ENCODE results near the gene NTN3. TPM values are rescaled to one million over a fixed set of nuclear protein-coding genes. Genes with fewer than 3 reads are reported as not detected.
A peak's percentile ranks its signal among the peaks of the same experiment; 100 is the strongest.

NTN3 gene
- total RNA-seq, 2 donors from 2014 or later: not detected

- Mint-ChIP-seq H3K27ac (no peak overlapping the region), H3K27me3 (no peaks in the 10 kb centered on the region), H3K4me1 (ENCODE audit: low read depth in 2 of 2) (no peaks in the 10 kb centered on the region), H3K4me3 (no peak overlapping the region), H3K9me3 (no peaks in the 10 kb centered on the region), H3K36me3 (no peaks in the 10 kb centered on the region)
- no peak for ATAC-seq
- no peak for DNase-seq (ENCODE audit: low spot score)
These were observed 23.5 kb downstream of the NTN3 start for GRCh38 chr16:2494616-2495015.

GRCh38 chr16:2495041-2495440 is 23.9 kb downstream of the NTN3 start:
- H3K36me3 Mint-ChIP-seq: no peaks in the 10 kb centered on the region
- DNase-seq (ENCODE audit: low spot score) (no peak), ATAC-seq (no peak)
- no peaks in the 10 kb centered on the region for H3K27me3 Mint-ChIP-seq
- H3K4me1 Mint-ChIP-seq (ENCODE audit: low read depth in 2 of 2): no peaks in the 10 kb centered on the region
- H3K27ac Mint-ChIP-seq: no peak overlapping the region
- no peaks in the 10 kb centered on the region for H3K9me3 Mint-ChIP-seq
- H3K4me3 Mint-ChIP-seq: no peak overlapping the region

GRCh38 chr16:2496223-2497115 is 25.4 kb downstream of the NTN3 start:
- Mint-ChIP-seq H3K4me3 (no peak overlapping the region), H3K9me3 (no peaks in the 10 kb centered on the region), H3K27me3 (no peaks in the 10 kb centered on the region), H3K4me1 (ENCODE audit: low read depth in 2 of 2) (no peaks in the 10 kb centered on the region), H3K36me3 (no peaks in the 10 kb centered on the region), H3K27ac (no peak overlapping the region)
- ATAC-seq (no peak), DNase-seq (ENCODE audit: low spot score) (no peak)

- DNase-seq (ENCODE audit: low spot score) (no peak), ATAC-seq (no peak)
- H3K27me3 Mint-ChIP-seq: no peaks in the 10 kb centered on the region
- no peak overlapping the region for H3K4me3 Mint-ChIP-seq
- no peaks in the 10 kb centered on the region for H3K9me3 Mint-ChIP-seq
- H3K36me3 Mint-ChIP-seq: no peaks in the 10 kb centered on the region
- no peak overlapping the region for H3K27ac Mint-ChIP-seq
- H3K4me1 Mint-ChIP-seq (ENCODE audit: low read depth in 2 of 2): no peaks in the 10 kb centered on the region
These were observed 26.1 kb downstream of the NTN3 start for GRCh38 chr16:2497116-2497630.

GRCh38 chr16:2497695-2498484 is 26.8 kb downstream of the NTN3 start:
- H3K4me3 Mint-ChIP-seq: no peak overlapping the region
- no peaks in the 10 kb centered on the region for H3K4me1 Mint-ChIP-seq (ENCODE audit: low read depth in 2 of 2)
- no peaks in the 10 kb centered on the region for H3K36me3 Mint-ChIP-seq
- H3K27ac Mint-ChIP-seq: no peak overlapping the region
- H3K27me3 Mint-ChIP-seq: no peaks in the 10 kb centered on the region
- DNase-seq (ENCODE audit: low spot score) (no peak), ATAC-seq (no peak)
- H3K9me3 Mint-ChIP-seq: no peaks in the 10 kb centered on the region

- no peaks in the 10 kb centered on the region for H3K36me3 Mint-ChIP-seq
- H3K27me3 Mint-ChIP-seq: no peaks in the 10 kb centered on the region
- H3K4me1 Mint-ChIP-seq (ENCODE audit: low read depth in 2 of 2): no peaks in the 10 kb centered on the region
- H3K4me3 Mint-ChIP-seq: no peak overlapping the region
- DNase-seq (ENCODE audit: low spot score) (no peak), ATAC-seq (peak in 1 of 2 donors; percentile 20)
- H3K9me3 Mint-ChIP-seq: no peaks in the 10 kb centered on the region
- no peak overlapping the region for H3K27ac Mint-ChIP-seq
These were observed 27.6 kb downstream of the NTN3 start for GRCh38 chr16:2498531-2499253.

GRCh38 chr16:2499454-2499853 is 28.4 kb downstream of the NTN3 start:
- H3K9me3 Mint-ChIP-seq: no peaks in the 10 kb centered on the region
- no peaks in the 10 kb centered on the region for H3K36me3 Mint-ChIP-seq
- H3K4me3 Mint-ChIP-seq: no peak overlapping the region
- DNase-seq (ENCODE audit: low spot score) (no peak), ATAC-seq (no peak)
- no peaks in the 10 kb centered on the region for H3K27me3 Mint-ChIP-seq
- no peak overlapping the region for H3K27ac Mint-ChIP-seq
- no peaks in the 10 kb centered on the region for H3K4me1 Mint-ChIP-seq (ENCODE audit: low read depth in 2 of 2)

- H3K9me3 Mint-ChIP-seq: no peaks in the 10 kb centered on the region
- H3K27me3 Mint-ChIP-seq: no peaks in the 10 kb centered on the region
- DNase-seq (ENCODE audit: low spot score) (no peak), ATAC-seq (no peak)
- H3K27ac Mint-ChIP-seq: no peak overlapping the region
- H3K36me3 Mint-ChIP-seq: no peaks in the 10 kb centered on the region
- no peak overlapping the region for H3K4me3 Mint-ChIP-seq
- no peaks in the 10 kb centered on the region for H3K4me1 Mint-ChIP-seq (ENCODE audit: low read depth in 2 of 2)
These were observed 28.9 kb downstream of the NTN3 start for GRCh38 chr16:2499890-2500429.

- no peaks in the 10 kb centered on the region for H3K9me3 Mint-ChIP-seq
- ATAC-seq: no peak
These were observed 29.4 kb downstream of the NTN3 start for GRCh38 chr16:2500430-2500917.

GRCh38 chr16:2500918-2501750 is 30.0 kb downstream of the NTN3 start:
- ATAC-seq (peak; percentile 85 to 90), DNase-seq (ENCODE audit: low spot score) (peak; percentile 81)
- no peaks in the 10 kb centered on the region for H3K4me1 Mint-ChIP-seq (ENCODE audit: low read depth in 2 of 2)
- no peaks in the 10 kb centered on the region for H3K9me3 Mint-ChIP-seq
- no peak overlapping the region for H3K4me3 Mint-ChIP-seq
- no peaks in the 10 kb centered on the region for H3K27me3 Mint-ChIP-seq
- no peak overlapping the region for H3K27ac Mint-ChIP-seq
- H3K36me3 Mint-ChIP-seq: no peaks in the 10 kb centered on the region

More at GRCh38 chr16:2500430-2500917, 29.4 kb downstream of the NTN3 start:
- Mint-ChIP-seq H3K36me3 (no peaks in the 10 kb centered on the region), H3K4me1 (ENCODE audit: low read depth in 2 of 2) (no peaks in the 10 kb centered on the region), H3K4me3 (no peak overlapping the region), H3K27ac (no peak overlapping the region), H3K27me3 (no peaks in the 10 kb centered on the region)
- no peak for DNase-seq (ENCODE audit: low spot score)

GRCh38 chr16:2501946-2502895 is 31.1 kb downstream of the NTN3 start:
- no peaks in the 10 kb centered on the region for H3K4me1 Mint-ChIP-seq (ENCODE audit: low read depth in 2 of 2)
- H3K27me3 Mint-ChIP-seq: no peaks in the 10 kb centered on the region
- DNase-seq (ENCODE audit: low spot score): no peak
- H3K4me3 Mint-ChIP-seq: no peak overlapping the region
- H3K9me3 Mint-ChIP-seq: no peaks in the 10 kb centered on the region
- no peaks in the 10 kb centered on the region for H3K36me3 Mint-ChIP-seq
- ATAC-seq: no peak
- H3K27ac Mint-ChIP-seq: no peak overlapping the region

- Mint-ChIP-seq H3K27ac (no peak overlapping the region), H3K4me3 (no peak overlapping the region), H3K36me3 (no peaks in the 10 kb centered on the region), H3K9me3 (no peaks in the 10 kb centered on the region), H3K27me3 (no peaks in the 10 kb centered on the region), H3K4me1 (ENCODE audit: low read depth in 2 of 2) (peaks cover 11 to 12% of the 10 kb centered on the region in 2 donors)
- no peak for ATAC-seq
- DNase-seq (ENCODE audit: low spot score): no peak
These were observed 34.6 kb downstream of the NTN3 start for GRCh38 chr16:2505695-2506094.

Data from natural killer cell treated with Interleukin-12 subunit alpha and Interleukin-12 subunit beta and Interleukin-15 and Interleukin-18, amount 100 ng/mL, for 72 hours (primary cell).